ENCODE measurements around the gene S100A8. TPM values are rescaled to one million over a fixed set of nuclear protein-coding genes. Genes with fewer than 3 reads are reported as not detected.

S100A8 gene
- total RNA-seq, 1 experiment from 2014 or later, result not detected

- no peak for TF ChIP-seq POLR2AphosphoS5 (IDR thresholded peaks at IDR 0.05; ENCODE audit: low read depth, low read length)
- no peak for TF ChIP-seq TCF7L2 (IDR thresholded peaks at IDR 0.05; ENCODE audit: low read depth, low read length)
- TF ChIP-seq CTCF (IDR thresholded peaks at IDR 0.05), result no peak; the same call in 1 of the 2 replicates
- TF ChIP-seq SIN3A (IDR thresholded peaks at IDR 0.05; ENCODE audit: borderline replicate concordance, insufficient read depth, low read depth, low read length), result no peak
- TF ChIP-seq REST (IDR thresholded peaks at IDR 0.05; ENCODE audit: insufficient read depth in 1 of 2, low read depth in 2 of 2, low read length in 1 of 2), result no peak
- Histone ChIP-seq H3K4me1 (ENCODE audit: control insufficient read depth, insufficient read depth, low read length) (no peaks in the 10 kb centered on the region), H3K27me3 (ENCODE audit: control insufficient read depth, insufficient read depth, low read length) (peaks cover 6% of the 10 kb centered on the region), H3K9me3 (ENCODE audit: control insufficient read depth, insufficient read depth, low read depth, low read length) (no peaks in the 10 kb centered on the region), H3K4me3 (ENCODE audit: low read depth in 2 of 2, low read length in 2 of 2) (no peak overlapping the region), H3K36me3 (ENCODE audit: control insufficient read depth, insufficient read depth, low read length) (no peaks in the 10 kb centered on the region), H3K27ac (ENCODE audit: low read length) (no peak overlapping the region)
- ATAC-seq, result peak; percentile 56; the same call in 1 of the 2 replicates
- POLR2A ChIA-PET, result no interaction called here
- no peak for DNase-seq (ENCODE audit: low read depth, low spot score)
- CTCF ChIA-PET, result no interaction called here
- in situ Hi-C loops (cut with HindIII; ENCODE audit: low pct_unique_long_range_greater_than_20kb, low sequenced_read_pairs), result no loop called here
- no TSS peak for BruUV-seq (replicated peaks)
- intact Hi-C loops (cut with micrococcal nuclease; ENCODE audit: unreplicated experiment), result no loop called here
These were observed 37.9 kb upstream of the S100A8 start for GRCh38 chr1:153428791-153429190.

- BruUV-seq (replicated peaks), result no TSS peak
- H3K36me3 ChIP-seq (ENCODE audit: control insufficient read depth, insufficient read depth, low read length), result no peaks in the 10 kb centered on the region
- no peak for ATAC-seq
- in situ Hi-C loops (cut with HindIII; ENCODE audit: low pct_unique_long_range_greater_than_20kb, low sequenced_read_pairs) (no loop called here), intact Hi-C loops (cut with micrococcal nuclease; ENCODE audit: unreplicated experiment) (no loop called here)
- no peak for TF ChIP-seq POLR2AphosphoS5 (IDR thresholded peaks at IDR 0.05; ENCODE audit: low read depth, low read length)
- no peak for TF ChIP-seq REST (IDR thresholded peaks at IDR 0.05; ENCODE audit: insufficient read depth in 1 of 2, low read depth in 2 of 2, low read length in 1 of 2)
- TF ChIP-seq CTCF (IDR thresholded peaks at IDR 0.05), result no peak
- TF ChIP-seq TCF7L2 (IDR thresholded peaks at IDR 0.05; ENCODE audit: low read depth, low read length), result no peak
- no peak for TF ChIP-seq SIN3A (IDR thresholded peaks at IDR 0.05; ENCODE audit: borderline replicate concordance, insufficient read depth, low read depth, low read length)
- ChIA-PET CTCF (no interaction called here), POLR2A (no interaction called here)
- no peak overlapping the region for H3K4me3 ChIP-seq (ENCODE audit: low read depth in 2 of 2, low read length in 2 of 2)
- H3K27ac ChIP-seq (ENCODE audit: low read length), result no peak overlapping the region
- H3K9me3 ChIP-seq (ENCODE audit: control insufficient read depth, insufficient read depth, low read depth, low read length), result no peaks in the 10 kb centered on the region
- H3K27me3 ChIP-seq (ENCODE audit: control insufficient read depth, insufficient read depth, low read length), result peaks cover 7% of the 10 kb centered on the region
- no peak for DNase-seq (ENCODE audit: low read depth, low spot score)
- no peaks in the 10 kb centered on the region for H3K4me1 ChIP-seq (ENCODE audit: control insufficient read depth, insufficient read depth, low read length)
These were observed 37.3 kb upstream of the S100A8 start for GRCh38 chr1:153428073-153428638.
